AG09319 (cell line): ENCODE data around the gene SBK1.

Experiments
- DNase-seq: peaks from one replicate; pipeline ENCODE4 v3.0.0-alpha.2; 2010; ENCODE audit warnings: low read depth; ENCODE audit errors: extremely low read depth
- TF ChIP-seq, protein P1 (sequence below): IDR thresholded peaks from 2 replicates; pipeline ENCODE4 v1.5.1; 2011; ENCODE audit warnings: low read depth, mild to moderate bottlenecking, inconsistent platforms, low read length, moderate library complexity

Gene SBK1

DNA sequence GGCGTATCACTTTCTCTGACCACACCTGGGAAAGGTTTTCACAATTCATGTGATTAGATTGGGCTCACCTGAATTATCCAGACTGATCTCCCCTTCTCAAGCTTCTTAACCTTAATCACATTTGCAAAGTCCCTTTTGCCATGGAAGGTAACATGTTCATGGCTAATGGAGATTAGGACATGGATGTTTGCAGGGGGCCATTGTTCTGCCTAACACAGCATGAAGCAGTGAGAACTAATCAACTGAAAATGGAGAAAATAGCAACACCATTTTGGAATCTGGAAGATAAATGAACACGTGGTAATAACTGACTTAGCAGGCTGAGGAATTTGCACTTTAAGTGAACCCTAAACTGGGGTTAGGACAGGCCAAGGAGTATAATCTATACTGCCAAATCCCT, 25.0 kb upstream of the SBK1 start:
- DNase-seq: no peak
- TF ChIP-seq, protein P1, sequence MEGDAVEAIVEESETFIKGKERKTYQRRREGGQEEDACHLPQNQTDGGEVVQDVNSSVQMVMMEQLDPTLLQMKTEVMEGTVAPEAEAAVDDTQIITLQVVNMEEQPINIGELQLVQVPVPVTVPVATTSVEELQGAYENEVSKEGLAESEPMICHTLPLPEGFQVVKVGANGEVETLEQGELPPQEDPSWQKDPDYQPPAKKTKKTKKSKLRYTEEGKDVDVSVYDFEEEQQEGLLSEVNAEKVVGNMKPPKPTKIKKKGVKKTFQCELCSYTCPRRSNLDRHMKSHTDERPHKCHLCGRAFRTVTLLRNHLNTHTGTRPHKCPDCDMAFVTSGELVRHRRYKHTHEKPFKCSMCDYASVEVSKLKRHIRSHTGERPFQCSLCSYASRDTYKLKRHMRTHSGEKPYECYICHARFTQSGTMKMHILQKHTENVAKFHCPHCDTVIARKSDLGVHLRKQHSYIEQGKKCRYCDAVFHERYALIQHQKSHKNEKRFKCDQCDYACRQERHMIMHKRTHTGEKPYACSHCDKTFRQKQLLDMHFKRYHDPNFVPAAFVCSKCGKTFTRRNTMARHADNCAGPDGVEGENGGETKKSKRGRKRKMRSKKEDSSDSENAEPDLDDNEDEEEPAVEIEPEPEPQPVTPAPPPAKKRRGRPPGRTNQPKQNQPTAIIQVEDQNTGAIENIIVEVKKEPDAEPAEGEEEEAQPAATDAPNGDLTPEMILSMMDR: no peak

DNA sequence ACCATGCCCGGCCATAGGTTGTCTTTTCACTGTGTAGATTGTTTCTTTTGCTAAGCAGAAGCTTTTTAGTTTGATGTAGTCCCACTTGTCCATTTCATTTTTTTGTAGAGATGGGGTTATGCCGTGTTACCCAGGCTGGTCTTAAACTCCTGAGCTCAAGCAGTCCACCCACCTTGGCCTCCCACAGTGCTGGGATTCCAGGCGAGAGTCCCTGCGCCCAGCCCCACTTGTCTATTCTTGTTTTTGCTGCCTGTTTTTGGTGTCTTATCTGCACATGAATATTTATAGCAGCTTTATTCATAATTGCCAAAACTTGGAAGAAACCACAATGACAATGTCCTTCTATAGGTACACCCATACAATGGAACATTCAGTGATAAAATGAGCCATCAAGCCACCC, 18.8 kb upstream of the SBK1 start:
- no peak for DNase-seq
- TF ChIP-seq, protein P1: no peak

DNA sequence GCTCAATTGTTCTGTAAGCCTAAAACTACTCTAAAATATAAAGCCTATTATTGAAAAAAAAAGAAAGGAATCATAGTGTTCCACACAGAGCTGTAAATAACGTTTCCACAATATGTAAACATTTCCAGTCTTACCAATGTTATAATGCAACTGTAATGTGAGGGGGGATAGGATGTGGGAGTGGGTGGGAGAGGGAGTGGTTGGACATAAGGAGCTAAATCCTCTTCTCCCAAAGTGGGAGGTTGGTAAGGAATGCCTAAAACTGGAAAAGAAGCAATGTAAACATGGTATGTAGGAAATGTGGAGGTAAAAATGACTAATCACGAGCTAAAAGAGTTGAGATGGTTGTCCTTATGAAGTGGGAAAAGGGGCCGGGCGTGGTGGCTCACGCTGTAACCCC, 17.6 kb upstream of the SBK1 start:
- no peak for DNase-seq
- TF ChIP-seq, protein P1: no peak

DNA sequence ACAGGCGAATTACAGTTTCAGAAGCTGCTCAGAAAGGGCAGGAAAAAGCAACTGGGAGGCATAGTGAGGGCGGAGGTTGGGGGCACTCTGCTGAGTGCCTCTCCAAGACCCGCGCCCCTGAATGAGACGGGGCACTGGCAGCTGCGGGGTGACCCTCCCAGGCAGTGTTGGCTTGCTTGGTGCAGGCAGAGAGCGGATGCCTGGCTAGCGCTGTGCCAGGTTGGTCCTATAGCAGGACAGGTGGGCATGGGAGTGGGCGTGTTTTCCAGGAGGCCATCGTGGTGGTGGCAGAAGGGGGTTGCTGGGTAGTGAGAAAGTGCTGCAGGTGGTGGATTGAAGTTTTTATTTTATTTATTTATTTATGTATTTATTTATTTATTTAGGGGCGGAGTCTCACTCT, 16.0 kb upstream of the SBK1 start:
- DNase-seq: no peak
- TF ChIP-seq, protein P1: no peak

DNA sequence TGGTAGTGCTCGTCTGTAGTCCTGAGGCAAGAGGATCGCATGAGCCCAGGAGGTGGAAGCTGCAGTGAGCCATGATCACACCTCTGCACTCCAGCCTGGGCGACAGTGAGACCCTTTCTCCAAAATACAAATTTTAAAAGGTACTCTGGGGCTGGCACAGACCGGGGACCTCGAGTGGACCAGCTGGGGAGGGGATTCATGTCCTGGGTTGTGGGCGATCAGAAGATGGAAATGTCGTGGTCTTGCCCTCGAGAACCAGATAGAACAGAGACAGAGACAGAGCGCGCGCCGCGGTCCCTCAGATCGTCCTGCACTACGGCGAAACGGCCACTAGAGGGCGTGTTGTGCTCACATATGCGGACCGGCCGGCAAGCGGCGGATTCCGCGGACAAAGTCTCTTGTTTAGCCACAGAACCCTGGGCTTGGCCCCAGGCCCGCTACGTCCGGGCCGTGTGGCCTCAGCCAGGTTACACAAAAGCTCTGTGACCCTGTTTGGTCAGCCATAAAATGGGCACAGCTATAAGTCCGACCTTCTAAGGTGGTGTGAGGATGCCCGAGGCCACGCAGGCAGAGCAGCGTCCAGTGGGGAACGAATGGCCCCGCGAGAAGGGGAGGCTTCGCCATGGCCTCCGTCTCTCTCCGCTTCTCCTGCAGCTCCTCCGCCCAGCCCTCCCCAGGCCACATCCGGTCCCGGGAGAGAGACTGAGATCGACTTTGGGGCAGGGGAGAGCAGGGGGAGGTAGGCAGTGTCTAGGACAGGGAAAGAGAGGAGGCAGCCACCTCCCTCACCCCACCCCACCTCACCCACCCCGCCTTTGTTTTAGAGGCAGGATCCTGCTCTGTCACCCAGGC, 14.6 kb upstream of the SBK1 start:
- TF ChIP-seq, protein P1: peak; percentile 93

DNA sequence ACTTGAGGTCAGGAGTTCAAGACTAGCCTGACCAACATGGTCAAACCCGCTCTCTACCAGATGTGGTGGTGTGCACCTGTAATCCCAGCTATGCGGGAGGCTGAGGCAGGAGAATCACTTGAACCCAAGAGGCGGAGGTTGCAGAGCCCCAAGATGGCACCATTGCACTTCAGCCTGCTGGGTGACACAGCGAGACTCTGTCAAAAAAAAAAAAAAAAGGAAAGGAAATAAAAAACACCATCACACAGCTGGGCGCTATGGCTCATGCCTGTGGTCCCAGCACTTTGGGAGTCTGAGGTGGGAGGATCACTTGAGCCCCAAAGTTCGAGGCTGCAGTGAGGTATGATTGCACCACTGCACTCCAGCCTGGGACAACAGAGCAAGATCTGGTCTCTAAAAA, 13.3 kb upstream of the SBK1 start:
- TF ChIP-seq, protein P1: no peak
- DNase-seq: no peak

More for the DNA sequence above, 14.6 kb upstream of the SBK1 start:
- DNase-seq: peak; percentile 55
